ENCODE measurements around the gene SLC2A2.

- TF ChIP-seq EP300 (IDR thresholded peaks at IDR 0.05) = no peak
- TF ChIP-seq CTCF (IDR thresholded peaks at IDR 0.05) = no peak
Measured at GRCh38 chr3:171068658-171069057, 42.1 kb upstream of the SLC2A2 start.

Data from ovary (tissue), 3 donors.